Liver (tissue), 9 donors: ENCODE measurements around the gene DGKH. TPM values are rescaled to one million over a fixed set of nuclear protein-coding genes. Genes with fewer than 3 reads are reported as not detected.

ENCODE experiments used
- DNase-seq: peaks from one replicate; pipeline ENCODE4 v3.0.0-alpha.2; 2017; ENCODE audit warnings: low spot score
- H3K27ac ChIP-seq, 2 donors: one replicate each; pipeline ENCODE4 v1.7.0; 2013; ENCODE audit warnings: inconsistent platforms in 2 of 2, low read length in 2 of 2, control low read depth in 1 of 2, low read depth in 1 of 2, mild to moderate bottlenecking in 1 of 2
- H3K27me3 ChIP-seq, 4 donors: one replicate each; pipeline versions ENCODE4 v1.6.1 to v1.7.0; 2013; ENCODE audit warnings: low read length in 3 of 4, inconsistent platforms in 1 of 4, mild to moderate bottlenecking in 1 of 4, moderate library complexity in 1 of 4; ENCODE audit not compliant: control insufficient read depth in 4 of 4, insufficient read depth in 4 of 4
- H3K36me3 ChIP-seq, 4 donors: one replicate each; pipeline versions ENCODE4 v1.6.1 to v1.7.0; 2013; ENCODE audit warnings: low read length in 3 of 4, mild to moderate bottlenecking in 3 of 4, low read depth in 1 of 4, moderate library complexity in 1 of 4; ENCODE audit not compliant: control insufficient read depth in 4 of 4, insufficient read depth in 3 of 4
- H3K4me1 ChIP-seq, 4 donors: one replicate each; pipeline versions ENCODE4 v1.6.1 to v1.7.0; 2013; ENCODE audit warnings: low read length in 3 of 4, mild to moderate bottlenecking in 3 of 4, moderate library complexity in 1 of 4; ENCODE audit not compliant: control insufficient read depth in 4 of 4, insufficient read depth in 4 of 4
- H3K4me3 ChIP-seq, 3 donors: one replicate each; pipeline versions ENCODE4 v1.6.1 to v1.7.0; 2013; ENCODE audit warnings: low read length in 3 of 3, control low read depth in 1 of 3, low read depth in 1 of 3, mild to moderate bottlenecking in 1 of 3
- H3K9ac ChIP-seq, 2 donors: one replicate each; pipeline ENCODE4 v1.7.0; 2013; ENCODE audit warnings: low read length in 2 of 2, mild to moderate bottlenecking in 2 of 2, moderate library complexity in 2 of 2, control low read depth in 1 of 2, low read depth in 1 of 2
- H3K9me3 ChIP-seq, 4 donors: one replicate each; pipeline versions ENCODE4 v1.6.1 to v1.7.0; 2013; ENCODE audit warnings: low read length in 3 of 4; ENCODE audit not compliant: control insufficient read depth in 4 of 4
- CTCF ChIP-seq: fragments of 150-350 bp; IDR thresholded peaks from 2 replicates; pipeline ENCODE4 v1.5.1; 2017; ENCODE audit warnings: improper control_type of control experiment, low read depth, low read length; ENCODE audit not compliant: missing input control
- EGR1 ChIP-seq, 2 donors: IDR thresholded peaks; 2 replicates each; pipeline ENCODE4 v1.6.1; 2016 to 2018; ENCODE audit warnings: antibody characterized with exemption in 2 of 2, low read depth in 2 of 2
- FOXA1 ChIP-seq: IDR thresholded peaks from 2 replicates; pipeline ENCODE4 v1.6.1; 2016; ENCODE audit warnings: antibody characterized with exemption
- FOXA2 ChIP-seq: IDR thresholded peaks from 2 replicates; pipeline ENCODE4 v1.6.1; 2016; ENCODE audit warnings: antibody characterized with exemption
- GABPA ChIP-seq, 2 donors: IDR thresholded peaks in 1 of 2; conservative IDR thresholded peaks in 1 of 2; 2 replicates each; pipeline ENCODE4 v1.6.1; 2016; ENCODE audit warnings: antibody characterized with exemption in 2 of 2, mild to moderate bottlenecking in 1 of 2, moderate library complexity in 1 of 2
- HNF4A ChIP-seq, 2 donors: conservative IDR thresholded peaks; 2 replicates each; pipeline ENCODE4 v1.6.1; 2016; ENCODE audit warnings: antibody characterized with exemption in 2 of 2, mild to moderate bottlenecking in 2 of 2
- HNF4G ChIP-seq: IDR thresholded peaks from 2 replicates; pipeline ENCODE4 v1.6.1; 2016; ENCODE audit warnings: antibody characterized with exemption
- JUND ChIP-seq, 2 donors: IDR thresholded peaks; 2 replicates each; pipeline ENCODE4 v1.6.1; 2016; ENCODE audit warnings: antibody characterized with exemption in 2 of 2
- MAX ChIP-seq: IDR thresholded peaks from 2 replicates; pipeline ENCODE4 v1.6.1; 2016; ENCODE audit warnings: antibody characterized with exemption
- NR2F2 ChIP-seq: IDR thresholded peaks from 2 replicates; pipeline ENCODE4 v1.6.1; 2016; ENCODE audit warnings: antibody characterized with exemption
- RAD21 ChIP-seq, 2 donors: IDR thresholded peaks; 2 replicates each; pipeline ENCODE4 v1.6.1; 2016; ENCODE audit warnings: antibody characterized with exemption in 2 of 2, mild to moderate bottlenecking in 2 of 2
- REST ChIP-seq: IDR thresholded peaks from 2 replicates; pipeline ENCODE4 v1.6.1; 2016; ENCODE audit warnings: antibody characterized with exemption, mild to moderate bottlenecking
- SP1 ChIP-seq: IDR thresholded peaks from 2 replicates; pipeline ENCODE4 v1.6.1; 2018; ENCODE audit warnings: antibody characterized with exemption, mild to moderate bottlenecking
- TAF1 ChIP-seq: conservative IDR thresholded peaks from 2 replicates; pipeline ENCODE4 v1.6.1; 2016; ENCODE audit warnings: antibody characterized with exemption, mild to moderate bottlenecking
- YY1 ChIP-seq: IDR thresholded peaks from 2 replicates; pipeline ENCODE4 v1.6.1; 2016; ENCODE audit warnings: antibody characterized with exemption, mild to moderate bottlenecking
- ZBTB33 ChIP-seq: IDR thresholded peaks from 2 replicates; pipeline ENCODE4 v1.6.1; 2016; ENCODE audit warnings: antibody characterized with exemption
- WGBS: extraction: QIAGEN DNeasy Blood & Tissue Kit; methylation state at CpG from one replicate; pipeline ENCODE4 v1.1.7; 2013; 5-methylcytosine and 5-hydroxymethylcytosine counted together
- polyA plus RNA-seq, 2 donors: library from polyadenylated mRNA; stranded (reverse) in 1 of 2; unstranded in 1 of 2; fragments of 200-250 nt in 1 of 2; fragments of >200 nt in 1 of 2; fragmentation: Nextera tagmentation in 1 of 2; extraction: Ambion mirVana in 1 of 2; gene quantifications; one replicate each; pipeline versions ENCODE4 v1.2.1 to v1.2.3, GENCODE V29; 2013 to 2015
- total RNA-seq, 2 donors: library from RNA; depleted of rRNA; stranded (reverse); fragments of >200 nt; gene quantifications; one replicate each; pipeline ENCODE4 v1.2.3, GENCODE V29; 2014
- donor health status: healthy.
- donor health status: healthy.
- donor health status: healthy.
- donor health status: healthy.
- donor health status: healthy.

The DGKH gene
- total and polyA plus RNA-seq, 4 donors, result 0.25 to 3.7 (median 0.97) TPM

GRCh38 chr13:42189061-42189460, 140.6 kb downstream of the DGKH start (continued):
- TF ChIP-seq HNF4G, result no peak
- no peak for TF ChIP-seq RAD21 (IDR thresholded peaks at IDR 0.05)
- no peak for TF ChIP-seq YY1

GRCh38 chr13:42190529-42190928, 142.1 kb downstream of the DGKH start:
- H3K9ac ChIP-seq, result no peak overlapping the region
- no peak for TF ChIP-seq EGR1 (IDR thresholded peaks at IDR 0.05; ENCODE audit: low read depth in 2 of 2)
- TF ChIP-seq HNF4G, result no peak
- no peak for TF ChIP-seq GABPA (IDR thresholded peaks at IDR 0.05 in 1 of 2, conservative IDR thresholded peaks at IDR 0.05 in 1 of 2)
- TF ChIP-seq REST, result no peak
- no peak for TF ChIP-seq ZBTB33
- no peak for TF ChIP-seq CTCF
- TF ChIP-seq HNF4A (conservative IDR thresholded peaks at IDR 0.05), result no peak
- TF ChIP-seq MAX, result no peak
- no peak for TF ChIP-seq YY1
- TF ChIP-seq JUND (IDR thresholded peaks at IDR 0.05), result no peak
- TF ChIP-seq SP1, result no peak
- no peak for TF ChIP-seq FOXA1
- TF ChIP-seq TAF1, result no peak
- TF ChIP-seq FOXA2, result no peak
- no peak for TF ChIP-seq NR2F2
- H3K27me3 ChIP-seq, result no peaks in the 10 kb centered on the region
- no peaks in the 10 kb centered on the region for H3K9me3 ChIP-seq
- H3K27ac ChIP-seq, result no peak overlapping the region
- peaks cover 0 to 3% (median 0%) of the 10 kb centered on the region in 4 donors for H3K36me3 ChIP-seq
- 94% methylated on average over 1 of the region's 1 CpG for WGBS
- H3K4me1 ChIP-seq, result no peaks in the 10 kb centered on the region
- no peak overlapping the region for H3K4me3 ChIP-seq
- DNase-seq, result no peak
